Putamen (tissue), 1 donor: Measurements from ENCODE around the gene PNPLA5.
A peak's percentile ranks its signal among the peaks of the same experiment; 100 is the strongest.
"Not testable (repeated sequence)": the region's sequence is repeated elsewhere in the genome, so short reads cannot be mapped to it uniquely, and the experiment has no call there.

Source experiments
- DNase-seq: peaks from one replicate; pipeline ENCODE4 v3.0.0-alpha.2; 2016; ENCODE audit warnings: low spot score

PNPLA5 gene

DNA sequence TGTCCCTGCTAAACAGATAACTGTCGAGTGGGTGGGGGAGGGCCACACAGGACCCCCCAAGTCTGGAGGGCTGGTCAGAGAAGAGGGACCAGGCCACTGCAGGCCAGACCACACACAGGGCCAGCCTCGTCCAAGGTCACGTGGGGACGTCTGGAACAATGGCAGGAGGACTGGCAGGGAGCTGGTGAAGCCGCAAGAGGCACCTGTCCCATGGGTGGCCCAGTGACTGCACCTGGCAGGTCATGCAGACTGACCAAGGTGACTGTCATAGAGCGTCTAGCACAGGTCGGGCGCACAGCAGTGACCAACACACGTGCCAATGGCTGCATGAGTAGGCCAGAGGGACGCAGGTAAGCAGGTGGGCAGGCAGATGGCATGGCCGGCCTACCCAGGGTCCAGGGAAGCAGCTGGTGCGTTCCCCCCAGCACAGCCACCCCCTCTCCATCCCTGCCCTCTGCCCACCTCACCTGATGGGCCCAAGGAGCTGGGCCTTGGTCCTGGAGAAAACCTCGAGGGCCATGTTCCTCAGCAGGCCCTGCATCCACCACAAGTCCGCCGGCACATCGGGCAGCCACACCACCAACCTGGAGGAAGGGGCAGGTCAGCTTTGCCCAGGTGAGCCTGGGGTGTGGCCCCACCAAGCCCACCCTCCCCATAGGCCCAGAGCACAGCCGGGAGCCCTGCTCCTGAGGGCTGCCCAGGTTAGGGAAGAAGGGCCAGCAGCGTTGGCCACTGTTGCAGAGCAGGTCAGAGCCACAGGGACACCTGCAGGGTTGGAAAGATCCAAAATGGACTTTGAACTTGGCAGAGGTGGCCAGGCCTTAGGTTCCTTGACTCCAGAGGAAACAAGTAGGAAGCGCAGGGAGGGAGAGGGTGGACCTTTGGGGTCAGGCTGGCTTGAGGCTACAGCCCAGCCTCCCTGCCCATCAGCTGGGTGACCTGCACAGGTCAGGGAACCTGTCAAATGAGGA is 10.4 kb downstream of the PNPLA5 start:
- DNase-seq: no peak

DNA sequence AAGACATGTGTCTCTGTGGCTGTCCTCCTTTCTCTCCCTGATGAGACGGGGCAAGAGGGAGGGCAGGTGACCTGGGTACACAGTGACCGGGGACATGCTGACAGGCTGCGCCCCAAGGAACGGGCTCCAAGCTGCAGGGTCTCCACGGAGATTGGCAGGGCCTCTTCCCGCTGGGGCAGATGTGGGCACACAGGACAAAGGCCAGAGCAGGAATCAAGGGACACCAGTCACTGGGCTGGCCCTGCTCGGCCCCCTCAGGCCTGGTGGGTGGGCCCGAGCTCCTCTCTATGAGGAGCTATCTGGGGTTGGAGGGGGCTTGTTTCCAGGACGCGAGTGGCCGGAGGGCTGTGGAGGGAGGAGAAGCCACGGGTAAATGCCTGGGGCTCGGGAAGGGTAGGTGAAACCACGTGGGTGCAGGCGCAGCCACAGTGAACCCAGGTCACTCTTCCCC is 11.2 kb downstream of the PNPLA5 start:
- DNase-seq: no peak

DNA sequence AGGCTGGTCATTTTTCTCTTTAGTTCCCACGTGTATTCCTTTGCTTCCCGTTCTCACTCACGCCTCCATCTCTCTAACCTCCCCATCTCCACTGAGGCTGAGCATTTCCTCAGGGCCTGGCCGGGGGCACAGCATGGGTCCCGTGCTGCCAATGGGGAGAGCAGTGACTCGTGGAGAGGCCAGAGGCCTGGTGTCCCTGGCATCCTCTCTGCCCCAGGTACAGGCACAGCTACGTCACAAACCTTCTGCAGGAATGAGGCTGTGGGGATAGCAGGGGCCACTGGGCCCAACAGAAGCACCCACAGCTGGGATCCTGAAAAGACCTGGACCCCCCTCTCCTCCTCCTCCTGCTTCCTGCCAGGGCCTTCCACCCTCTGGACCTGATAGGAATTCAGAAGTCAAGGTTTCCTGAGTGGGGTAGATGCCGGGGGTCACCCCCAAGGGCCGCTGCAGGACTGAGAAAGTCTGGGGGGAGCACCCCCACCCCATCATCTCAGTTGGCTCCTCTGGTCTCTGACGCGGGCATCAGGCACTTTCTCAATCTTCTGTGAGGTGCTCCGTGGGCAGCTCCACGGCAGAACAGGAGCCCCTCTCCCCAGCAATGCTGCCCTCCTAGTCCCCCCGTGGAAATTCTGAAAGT is 11.8 kb downstream of the PNPLA5 start:
- DNase-seq: no peak

DNA sequence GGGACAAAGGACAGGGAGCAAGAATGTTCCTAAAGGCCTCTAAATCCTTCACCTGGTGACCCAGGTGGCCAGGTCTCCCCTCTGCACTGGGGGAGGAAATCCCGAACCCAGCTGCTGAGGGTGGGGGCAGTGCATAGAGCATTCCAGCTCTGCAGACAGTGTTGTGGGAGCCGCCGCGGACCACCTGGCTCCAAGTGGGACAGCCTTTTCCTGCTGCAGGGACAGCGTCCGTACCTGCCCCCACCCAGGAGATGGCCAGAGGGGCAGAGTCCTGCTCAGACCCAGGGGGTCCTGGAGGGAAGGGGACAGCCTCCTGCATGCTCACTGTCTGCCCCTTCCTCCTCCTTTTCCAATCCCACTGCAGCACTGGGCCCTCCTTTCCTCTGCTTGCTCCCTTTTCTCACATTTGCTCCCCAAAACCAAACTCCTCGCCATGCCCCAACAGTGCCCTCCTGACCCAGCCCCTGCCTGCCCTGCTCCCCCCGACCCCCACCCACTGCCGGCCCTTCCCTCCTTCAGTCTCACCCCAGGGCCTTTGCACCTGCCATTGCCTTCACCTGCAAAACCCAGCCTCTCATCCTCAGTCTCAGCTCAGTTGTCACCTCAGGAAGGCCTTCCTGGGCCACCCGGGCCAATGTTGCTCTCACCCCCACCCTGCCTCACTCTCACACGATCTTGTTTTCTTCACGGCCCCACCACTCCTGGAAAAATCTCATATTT is 12.8 kb downstream of the PNPLA5 start:
- no peak for DNase-seq

DNA sequence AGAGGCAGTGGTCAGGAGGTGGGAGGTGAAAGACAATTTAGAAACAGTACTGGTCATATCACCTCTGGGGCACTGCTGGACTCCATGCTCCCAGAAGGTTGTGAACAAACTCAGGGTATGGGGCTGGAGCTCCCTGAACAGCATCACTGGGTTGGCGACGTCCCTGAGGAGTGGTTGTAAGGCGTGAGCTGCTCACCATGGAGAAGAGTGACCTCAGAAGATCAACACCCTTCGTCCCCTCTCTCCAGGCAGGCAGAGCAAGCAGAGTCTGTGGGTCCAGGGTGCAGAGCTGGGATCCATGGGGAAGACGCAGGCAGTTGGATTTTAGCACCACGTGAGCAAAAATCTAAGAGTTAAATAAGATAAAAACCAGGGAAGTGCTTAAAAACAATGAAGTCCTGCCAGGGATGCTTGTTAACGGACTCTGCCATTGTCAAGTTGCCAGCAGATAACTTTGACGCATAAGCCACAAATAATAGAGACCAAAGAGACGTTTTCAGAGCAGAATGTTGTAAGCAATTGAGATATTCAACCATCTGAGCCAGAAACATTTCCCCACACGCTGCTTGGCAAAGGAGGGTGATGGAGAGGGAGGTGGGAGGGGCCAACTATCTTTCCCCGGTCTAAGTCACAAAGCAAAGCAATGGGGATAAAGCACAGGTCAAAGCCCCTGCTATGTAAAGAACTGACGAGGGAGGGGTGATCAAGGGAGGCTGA is 13.6 kb downstream of the PNPLA5 start:
- no peak for DNase-seq

DNA sequence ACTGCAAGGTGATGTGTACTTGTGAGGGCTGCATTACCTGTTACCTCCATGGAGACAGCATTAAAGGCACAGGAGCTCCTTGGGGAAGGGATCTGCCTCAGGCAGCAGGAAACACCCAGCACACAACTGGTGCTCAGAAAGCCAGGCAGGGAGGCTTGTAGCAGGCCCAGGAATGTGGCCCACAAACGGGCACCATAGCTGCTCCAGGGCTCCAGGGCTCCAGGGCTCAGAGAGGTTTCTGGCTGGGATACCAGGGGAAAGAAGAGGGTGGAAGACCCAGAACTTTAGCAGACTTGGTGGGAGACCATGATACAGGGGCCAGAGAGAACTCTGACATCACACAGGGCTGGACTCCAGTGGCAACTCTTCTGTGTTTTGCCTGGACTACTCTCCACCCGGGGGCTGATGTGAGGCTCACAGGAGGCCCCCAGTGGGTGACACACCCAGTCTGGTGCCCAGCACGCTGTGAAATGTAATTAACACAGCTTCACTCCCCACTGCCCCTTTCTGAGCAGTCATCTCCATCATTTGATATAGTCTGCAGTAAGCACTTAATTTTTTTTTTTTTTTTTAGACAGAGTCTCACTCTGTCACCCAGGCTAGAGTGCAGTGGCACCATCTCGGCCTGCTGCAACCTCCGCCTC is 14.8 kb downstream of the PNPLA5 start:
- no peak for DNase-seq

DNA sequence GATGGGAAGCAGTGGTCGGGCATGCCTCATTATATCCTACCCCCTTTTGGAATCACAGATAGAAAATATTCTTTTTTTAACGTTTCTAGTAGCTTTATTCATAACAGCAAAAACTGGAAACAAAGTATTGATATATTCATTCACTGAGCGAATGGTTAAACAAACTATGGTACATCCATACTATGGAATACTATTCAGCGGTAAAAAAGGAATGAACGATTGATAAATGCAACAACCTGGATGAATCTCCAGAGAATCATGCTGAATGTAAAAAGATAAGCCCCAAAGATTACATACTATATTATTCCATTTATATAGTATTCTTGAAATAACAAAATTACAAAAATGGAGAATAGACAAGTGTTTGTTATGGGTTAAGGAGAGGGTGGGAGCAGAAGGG is 22.0 kb downstream of the PNPLA5 start:
- no peak for DNase-seq

DNA sequence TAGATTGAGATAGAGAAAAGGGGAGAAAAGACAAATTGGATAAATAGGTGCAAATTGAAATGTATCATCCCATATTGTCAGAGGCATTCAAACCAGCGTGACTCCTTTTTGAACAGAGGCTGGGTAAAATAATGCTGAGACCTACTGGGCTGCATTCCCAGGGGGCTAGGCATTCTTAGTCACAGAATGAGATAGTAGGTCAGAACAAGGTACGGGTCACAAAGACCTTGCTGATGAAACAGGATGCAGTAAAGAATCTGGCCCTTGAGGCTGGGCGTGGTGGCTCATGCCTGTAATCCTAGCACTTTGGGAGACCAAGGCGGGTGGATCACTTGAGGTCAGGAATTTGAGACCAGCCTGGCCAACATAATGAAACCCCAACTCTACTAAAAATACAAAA is 22.8 kb downstream of the PNPLA5 start:
- not testable (repeated sequence) for DNase-seq

DNA sequence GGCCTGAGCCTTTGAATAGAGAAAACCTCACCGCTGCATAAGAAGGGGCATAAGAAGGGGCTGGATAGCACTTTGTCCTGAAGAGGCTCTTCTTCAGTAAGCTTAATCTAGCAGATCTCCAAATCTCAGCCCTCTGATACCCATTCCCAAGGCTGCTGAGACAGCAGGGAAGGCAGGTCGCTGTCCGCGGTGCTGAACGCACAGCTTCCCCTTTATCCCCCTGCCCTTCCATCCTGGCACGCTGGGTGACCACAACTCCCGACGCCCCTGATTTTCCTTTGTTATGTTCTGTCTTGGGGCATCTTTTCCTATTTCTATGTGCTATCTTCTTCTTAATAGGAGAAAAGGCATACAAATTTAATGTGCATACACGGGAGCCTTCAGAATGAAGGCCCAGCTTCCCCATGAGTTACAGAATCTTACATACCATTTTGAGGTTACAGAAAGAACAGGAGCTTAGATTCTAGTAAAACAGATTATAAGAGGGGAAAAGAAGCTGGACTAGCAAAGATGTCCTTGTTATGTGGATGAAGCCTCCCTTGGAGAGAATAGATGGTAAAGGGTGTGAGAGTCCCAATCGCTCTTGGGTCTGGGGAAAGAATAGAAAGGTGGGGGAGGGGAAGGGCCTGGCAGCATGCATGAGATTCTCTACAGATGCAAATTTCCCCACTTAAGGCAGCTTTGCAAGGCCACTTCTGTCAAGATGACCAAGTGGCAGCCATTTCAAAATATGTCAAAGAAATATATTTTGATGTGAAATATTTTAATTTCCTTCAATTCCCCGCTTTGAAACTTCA is 23.8 kb downstream of the PNPLA5 start:
- no peak for DNase-seq

DNA sequence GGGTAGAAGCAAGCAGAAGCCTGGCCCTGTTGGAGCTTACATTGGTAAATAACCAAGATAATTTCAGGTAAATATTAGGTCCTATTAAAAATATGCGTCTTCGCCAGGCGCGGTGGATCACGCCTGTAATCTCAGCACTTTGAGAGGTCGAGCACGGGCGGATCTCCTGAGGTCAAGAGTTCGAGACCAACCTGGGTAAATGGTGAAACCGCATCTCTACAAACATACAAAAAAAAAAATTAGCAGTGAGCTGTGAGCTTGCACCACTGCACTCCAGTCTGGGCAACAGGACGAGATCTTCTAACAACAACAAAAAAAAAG is 29.0 kb downstream of the PNPLA5 start:
- DNase-seq: no peak

DNA sequence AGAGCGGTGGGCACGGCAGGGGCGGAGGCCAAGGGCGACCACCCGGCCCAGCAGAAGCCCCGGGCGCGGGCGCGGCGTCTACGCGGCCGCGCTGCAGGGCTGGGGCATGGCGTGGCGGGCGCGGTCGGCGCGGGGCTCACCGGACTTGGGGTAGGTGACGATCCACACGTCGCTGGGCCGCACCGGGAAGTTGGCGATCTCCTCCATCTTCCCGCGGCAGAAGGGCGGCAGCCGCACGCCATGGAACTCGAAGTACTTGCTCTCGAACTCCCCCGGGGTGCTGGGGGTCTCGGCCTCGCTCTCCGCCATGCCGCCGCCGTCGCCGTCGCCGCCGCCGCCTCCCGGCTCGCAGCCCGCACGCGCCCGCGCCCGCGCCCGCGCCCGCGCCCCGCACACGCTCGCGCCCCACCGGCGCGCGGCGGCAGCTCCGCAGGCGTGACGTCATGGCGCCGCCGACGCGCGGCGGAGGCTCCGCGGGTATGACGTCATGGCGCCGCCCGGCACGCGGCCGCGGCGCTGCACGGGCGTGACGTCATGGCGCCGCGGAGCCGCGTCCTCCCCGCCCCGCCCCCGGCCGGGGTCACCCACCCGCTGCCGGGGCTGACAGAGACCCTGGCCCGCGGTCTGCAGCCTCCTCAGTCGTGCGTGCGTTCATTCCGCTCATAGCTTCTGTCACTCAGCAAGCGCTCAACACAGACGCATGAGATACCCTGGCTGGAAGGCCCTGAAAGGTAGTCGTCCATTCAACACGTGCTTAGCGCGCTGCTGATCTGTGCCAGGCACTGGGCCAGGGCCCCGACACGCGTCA is 29.5 kb downstream of the PNPLA5 start, which contains the start of gene SULT4A1:
Gene SULT4A1, minus strand, starts transcription at position 440 of the 808 bp plus-strand sequence. Its CDS starts 131 bp downstream, at position 309.
- DNase-seq: peak; percentile 47

DNA sequence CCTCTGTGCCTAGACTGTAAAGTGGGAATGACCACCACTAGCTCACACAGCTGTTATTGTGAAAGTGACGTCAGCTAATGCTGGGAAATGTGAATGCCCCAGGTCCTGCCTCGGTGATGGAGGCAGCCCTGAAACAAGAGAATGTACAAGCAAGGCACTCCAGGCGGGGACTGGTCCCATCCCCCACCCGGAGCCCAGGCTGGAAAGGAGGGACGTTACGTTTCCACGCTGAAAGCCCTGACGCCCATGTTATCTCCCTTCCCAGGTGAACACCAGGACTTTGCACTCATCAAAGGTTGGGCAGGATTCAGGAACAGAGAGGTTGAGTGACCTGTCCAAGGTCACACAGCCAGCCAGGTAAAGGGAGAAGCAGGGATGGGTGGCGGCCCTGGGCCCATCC is 30.3 kb downstream of the PNPLA5 start:
- DNase-seq: no peak

DNA sequence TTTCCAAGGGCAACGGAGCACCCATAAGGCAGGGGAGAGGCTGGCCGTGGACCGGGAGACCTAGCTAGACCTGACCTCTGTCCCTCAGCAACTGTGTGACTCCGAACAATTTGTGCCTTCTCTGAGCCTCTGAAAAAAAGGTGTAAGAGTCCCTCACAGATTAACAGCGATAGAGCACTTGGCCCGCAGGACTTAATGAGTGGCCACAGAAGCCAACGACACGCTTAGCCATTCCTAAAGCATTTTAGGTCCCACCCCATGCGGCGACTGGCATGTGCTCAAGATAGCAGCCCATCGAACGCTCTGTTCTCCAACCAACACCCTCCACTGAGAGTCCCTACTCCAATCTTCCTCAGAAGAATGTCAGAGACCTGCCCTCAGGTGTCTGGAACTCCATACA is 31.0 kb downstream of the PNPLA5 start:
- DNase-seq: no peak

DNA sequence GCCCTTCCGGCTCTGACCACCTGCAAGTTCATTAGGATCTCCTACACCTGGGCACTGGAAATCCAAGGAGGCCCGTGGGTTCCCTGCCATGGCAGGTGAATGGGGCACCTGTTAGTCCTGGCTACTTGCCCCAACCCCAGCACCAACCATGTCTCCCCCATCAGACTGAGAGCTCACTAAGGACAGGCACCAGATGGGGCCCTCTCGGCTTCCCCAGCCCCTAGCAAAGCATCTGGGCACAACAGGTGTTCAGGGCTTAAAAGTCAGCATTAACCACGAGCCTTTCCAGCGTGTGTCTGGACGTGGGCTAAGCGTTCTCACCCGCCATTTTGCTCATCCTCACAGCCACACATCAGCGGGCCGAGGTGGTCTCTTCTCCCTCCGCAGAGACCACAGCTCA is 31.7 kb downstream of the PNPLA5 start:
- no peak for DNase-seq

DNA sequence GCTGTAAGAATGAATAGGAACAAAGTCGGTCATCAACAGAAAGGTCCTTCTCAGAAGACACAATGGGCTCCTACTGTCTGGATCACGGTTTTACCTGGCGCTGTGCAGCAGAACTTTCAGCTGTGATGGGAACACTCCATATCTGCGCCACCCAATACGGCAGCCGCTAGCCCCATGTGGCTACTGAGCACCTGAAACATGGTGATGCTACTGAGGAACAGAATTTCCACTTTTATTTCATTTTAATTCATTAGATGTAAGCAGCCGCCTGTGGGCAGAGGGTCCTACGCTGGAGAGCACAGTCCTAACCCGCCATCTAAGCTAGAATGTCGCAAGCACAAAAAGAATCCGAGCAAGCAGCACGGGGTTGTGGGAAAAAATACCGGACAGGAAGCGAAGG is 32.2 kb downstream of the PNPLA5 start:
- no peak for DNase-seq

DNA sequence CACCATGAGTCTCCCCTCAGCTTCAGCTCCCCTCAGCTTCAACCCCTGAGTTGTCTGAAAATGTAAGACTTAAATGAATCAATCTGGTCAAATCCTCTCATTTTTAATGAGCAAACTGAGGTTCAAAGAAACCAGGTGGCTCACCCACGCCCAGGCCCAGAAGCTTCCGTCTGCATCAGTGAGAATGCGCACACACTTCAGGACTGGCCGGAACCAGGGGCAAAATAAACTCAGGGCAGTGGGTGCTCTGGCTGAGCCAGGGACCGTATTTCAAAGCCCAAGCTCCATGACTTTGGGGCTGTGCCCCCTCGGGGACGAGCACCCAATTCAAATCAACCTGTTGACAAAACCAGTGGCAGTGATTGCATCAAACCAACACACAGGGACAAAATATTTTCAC is 32.6 kb downstream of the PNPLA5 start:
- no peak for DNase-seq

DNA sequence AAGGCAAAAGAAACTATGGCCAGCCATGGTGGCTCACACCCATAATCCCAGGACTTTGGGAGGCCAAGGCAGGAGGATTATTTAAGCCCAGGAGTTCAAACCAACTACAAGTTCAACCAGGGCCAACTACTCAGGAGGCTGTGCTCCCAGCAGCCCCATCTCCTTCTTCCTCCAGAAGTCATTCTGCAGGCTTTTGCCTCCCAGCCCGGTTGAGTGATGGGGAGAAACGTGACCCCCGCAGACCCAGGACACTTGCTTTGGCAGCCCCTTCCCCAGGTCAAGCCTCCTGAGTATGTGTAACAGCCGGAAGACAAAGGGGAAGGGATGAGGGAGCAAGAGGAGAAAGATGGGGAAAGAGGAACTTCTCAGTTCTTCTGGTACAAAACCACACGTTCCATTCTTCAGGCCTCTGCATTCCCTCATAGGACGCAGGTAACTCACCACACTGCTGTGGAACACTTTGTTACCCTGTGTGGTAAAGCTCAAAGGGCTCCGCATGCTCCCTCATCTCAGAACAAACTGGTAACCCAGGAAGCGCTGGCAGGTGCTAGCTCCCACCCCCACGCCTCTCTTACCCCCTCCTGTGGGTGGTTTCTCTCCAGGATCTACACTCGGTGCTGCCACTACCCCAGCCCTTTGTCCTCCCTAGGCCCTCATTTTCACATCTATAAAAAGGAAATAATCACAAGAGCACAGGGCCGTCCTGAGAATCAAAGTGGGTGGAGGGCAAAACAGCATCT is 33.5 kb downstream of the PNPLA5 start:
- DNase-seq: no peak

DNA sequence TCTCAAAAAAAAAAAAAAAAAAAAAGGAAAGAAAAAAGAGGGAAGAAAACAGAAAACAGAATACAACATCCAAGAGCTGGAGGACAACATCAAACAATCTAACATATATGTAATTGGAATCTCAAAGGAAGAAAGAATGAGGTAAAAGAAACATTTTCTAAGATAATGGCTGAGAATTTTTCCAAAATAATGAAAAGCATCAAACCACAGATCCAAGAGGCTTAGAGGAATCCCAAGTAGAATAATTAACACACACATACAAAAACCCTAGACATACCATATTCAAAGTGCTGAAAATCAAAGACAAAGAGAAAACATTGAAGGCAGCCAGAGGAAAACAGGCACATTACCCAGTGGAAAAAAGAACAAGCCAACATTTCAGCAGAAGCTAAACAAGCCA is 34.4 kb downstream of the PNPLA5 start:
- DNase-seq: no peak

DNA sequence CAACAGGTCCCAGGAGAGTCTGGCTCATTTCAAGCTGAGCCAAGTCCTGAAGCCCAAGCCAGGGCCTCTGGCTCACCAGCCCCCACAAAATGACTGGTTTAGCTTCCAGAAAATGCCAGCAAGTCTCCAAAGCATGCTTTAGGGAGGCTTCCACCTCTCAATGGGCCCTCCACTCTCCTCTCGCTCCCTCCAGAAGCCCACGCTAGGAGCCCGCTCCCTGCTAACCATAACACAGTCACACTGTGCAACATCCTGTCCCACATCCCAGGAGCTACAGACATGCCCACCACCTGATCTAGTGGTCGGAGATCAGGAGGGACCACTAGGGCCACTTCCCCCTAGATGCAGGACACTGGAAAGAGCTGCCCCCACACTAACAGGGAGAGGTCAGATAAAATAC is 36.4 kb downstream of the PNPLA5 start:
- DNase-seq: no peak
